ENCODE results near the gene C1orf122. TPM values are rescaled to one million over a fixed set of nuclear protein-coding genes. Genes with fewer than 3 reads are reported as not detected.

The C1orf122 gene
- total RNA-seq, 2 donors from 2014 or later, result 18.8 to 21.4 TPM

- no peaks in the 10 kb centered on the region for H3K9me3 Mint-ChIP-seq
- H3K36me3 Mint-ChIP-seq, result peaks cover 6 to 12% of the 10 kb centered on the region in 2 donors
- H3K27ac Mint-ChIP-seq, result peak overlapping the region; percentile 69 to 79
- DNase-seq (ENCODE audit: low spot score in 2 of 2) (no peak), ATAC-seq (peak; percentile 76 to 82)
Measured at GRCh38 chr1:37822906-37823815, 15.6 kb downstream of the C1orf122 start.

- Mint-ChIP-seq H3K27ac (peak overlapping the region in 1 of 2 donors; percentile 69), H3K9me3 (no peaks in the 10 kb centered on the region), H3K36me3 (peaks cover 6 to 13% of the 10 kb centered on the region in 2 donors)
- DNase-seq (ENCODE audit: low spot score in 2 of 2) (no peak), ATAC-seq (no peak)
Measured at GRCh38 chr1:37824001-37824400, 16.4 kb downstream of the C1orf122 start.

- Mint-ChIP-seq H3K27ac (peak overlapping the region; percentile 61 to 77), H3K9me3 (no peaks in the 10 kb centered on the region), H3K36me3 (peaks cover 6 to 13% of the 10 kb centered on the region in 2 donors)
- no peak for DNase-seq (ENCODE audit: low spot score in 2 of 2)
- no peak for ATAC-seq
Measured at GRCh38 chr1:37825506-37825905, 17.9 kb downstream of the C1orf122 start.

GRCh38 chr1:37828410-37829074 is 21.0 kb downstream of the C1orf122 start:
- no peaks in the 10 kb centered on the region for H3K9me3 Mint-ChIP-seq
- DNase-seq (ENCODE audit: low spot score in 2 of 2) (no peak), ATAC-seq (no peak)
- no peak overlapping the region for H3K27ac Mint-ChIP-seq
- peaks cover 0 to 11% of the 10 kb centered on the region in 2 donors for H3K36me3 Mint-ChIP-seq

- H3K27ac Mint-ChIP-seq, result no peak overlapping the region
- no peaks in the 10 kb centered on the region for H3K9me3 Mint-ChIP-seq
- ATAC-seq (no peak), DNase-seq (ENCODE audit: low spot score in 2 of 2) (no peak)
- peaks cover 0 to 15% of the 10 kb centered on the region in 2 donors for H3K36me3 Mint-ChIP-seq
Measured at GRCh38 chr1:37831109-37831508, 23.5 kb downstream of the C1orf122 start.

GRCh38 chr1:37831809-37832208 is 24.2 kb downstream of the C1orf122 start:
- ATAC-seq, result no peak
- Mint-ChIP-seq H3K9me3 (no peaks in the 10 kb centered on the region), H3K27ac (no peak overlapping the region), H3K36me3 (peaks cover 0 to 15% of the 10 kb centered on the region in 2 donors)
- no peak for DNase-seq (ENCODE audit: low spot score in 2 of 2)

GRCh38 chr1:37836788-37837187 is 29.2 kb downstream of the C1orf122 start:
- Mint-ChIP-seq H3K36me3 (peaks cover 0 to 9% of the 10 kb centered on the region in 2 donors), H3K27ac (peak overlapping the region in 1 of 2 donors; percentile 75), H3K9me3 (no peaks in the 10 kb centered on the region)
- ATAC-seq (no peak), DNase-seq (ENCODE audit: low spot score in 2 of 2) (no peak)

GRCh38 chr1:37839676-37840075 is 32.1 kb downstream of the C1orf122 start:
- ATAC-seq (no peak), DNase-seq (ENCODE audit: low spot score in 2 of 2) (no peak)
- H3K36me3 Mint-ChIP-seq, result no peaks in the 10 kb centered on the region
- H3K9me3 Mint-ChIP-seq, result no peaks in the 10 kb centered on the region
- no peak overlapping the region for H3K27ac Mint-ChIP-seq

GRCh38 chr1:37840711-37841110 is 33.1 kb downstream of the C1orf122 start:
- Mint-ChIP-seq H3K9me3 (no peaks in the 10 kb centered on the region), H3K27ac (peak overlapping the region in 1 of 2 donors; percentile 12), H3K36me3 (peaks cover 0 to 5% of the 10 kb centered on the region in 2 donors)
- ATAC-seq (no peak), DNase-seq (ENCODE audit: low spot score in 2 of 2) (no peak)

- Mint-ChIP-seq H3K36me3 (peaks cover 0 to 5% of the 10 kb centered on the region in 2 donors), H3K9me3 (no peaks in the 10 kb centered on the region), H3K27ac (no peak overlapping the region)
- DNase-seq (ENCODE audit: low spot score in 2 of 2) (no peak), ATAC-seq (no peak)
Measured at GRCh38 chr1:37841652-37842051, 34.1 kb downstream of the C1orf122 start.

GRCh38 chr1:37844536-37844935 is 36.9 kb downstream of the C1orf122 start:
- H3K27ac Mint-ChIP-seq, result peak overlapping the region; percentile 6 to 14
- peaks cover 0 to 5% of the 10 kb centered on the region in 2 donors for H3K36me3 Mint-ChIP-seq
- DNase-seq (ENCODE audit: low spot score in 2 of 2), result no peak
- ATAC-seq, result no peak
- no peaks in the 10 kb centered on the region for H3K9me3 Mint-ChIP-seq

- Mint-ChIP-seq H3K36me3 (peaks cover 0 to 5% of the 10 kb centered on the region in 2 donors), H3K27ac (peak overlapping the region in 1 of 2 donors; percentile 14), H3K9me3 (no peaks in the 10 kb centered on the region)
- ATAC-seq (no peak), DNase-seq (ENCODE audit: low spot score in 2 of 2) (no peak)
Measured at GRCh38 chr1:37845049-37845646, 37.6 kb downstream of the C1orf122 start.

- Mint-ChIP-seq H3K27ac (peak overlapping the region in 1 of 2 donors; percentile 80), H3K36me3 (peaks cover 0 to 5% of the 10 kb centered on the region in 2 donors), H3K9me3 (no peaks in the 10 kb centered on the region)
- DNase-seq (ENCODE audit: low spot score in 2 of 2) (no peak), ATAC-seq (no peak)
Measured at GRCh38 chr1:37845786-37846185, 38.2 kb downstream of the C1orf122 start.

GRCh38 chr1:37846647-37847339 is 39.2 kb downstream of the C1orf122 start:
- Mint-ChIP-seq H3K36me3 (peaks cover 0 to 5% of the 10 kb centered on the region in 2 donors), H3K27ac (peak overlapping the region; percentile 62 to 80), H3K9me3 (no peaks in the 10 kb centered on the region)
- DNase-seq (ENCODE audit: low spot score in 2 of 2), result no peak
- peak; percentile 18 to 30 for ATAC-seq

GRCh38 chr1:37849480-37849879 is 41.9 kb downstream of the C1orf122 start:
- peaks cover 8 to 12% of the 10 kb centered on the region in 2 donors for H3K36me3 Mint-ChIP-seq
- H3K9me3 Mint-ChIP-seq, result no peaks in the 10 kb centered on the region
- no peak for ATAC-seq
- H3K27ac Mint-ChIP-seq, result no peak overlapping the region
- no peak for DNase-seq (ENCODE audit: low spot score in 2 of 2)

- peaks cover 8 to 10% of the 10 kb centered on the region in 2 donors for H3K36me3 Mint-ChIP-seq
- no peak for ATAC-seq
- no peaks in the 10 kb centered on the region for H3K9me3 Mint-ChIP-seq
- no peak overlapping the region for H3K27ac Mint-ChIP-seq
- no peak for DNase-seq (ENCODE audit: low spot score in 2 of 2)
Measured at GRCh38 chr1:37850352-37850955, 42.9 kb downstream of the C1orf122 start.
